Measurements from ENCODE around the gene OR2B6. TPM values are rescaled to one million over a fixed set of nuclear protein-coding genes. Genes with fewer than 3 reads are reported as not detected.
"Not testable (repeated sequence)": the region's sequence is repeated elsewhere in the genome, so short reads cannot be mapped to it uniquely, and the experiment has no call there.

Gene OR2B6
- total RNA-seq = not detected

DNA sequence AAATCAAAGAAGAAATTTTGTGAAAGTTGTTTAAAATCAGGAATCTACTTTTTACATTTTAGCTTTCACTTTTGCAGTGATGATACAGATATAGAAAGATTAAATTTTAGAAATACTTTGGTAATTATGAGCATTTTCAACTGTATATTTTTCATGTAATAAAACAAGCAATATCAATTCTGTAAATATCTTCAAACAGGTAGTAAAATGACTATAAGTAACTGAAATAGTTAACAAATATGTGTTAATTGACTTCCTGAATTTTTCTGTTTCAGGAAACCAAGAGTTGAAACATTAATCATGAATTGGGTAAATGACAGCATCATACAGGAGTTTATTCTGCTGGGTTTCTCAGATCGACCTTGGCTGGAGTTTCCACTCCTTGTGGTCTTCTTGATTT is at the start of gene OR2B6:
Gene OR2B6, plus strand, starts transcription at position 301 of the 400 bp plus-strand sequence. Its CDS starts 0 bp downstream, at position 301.
- TF ChIP-seq, protein P1, sequence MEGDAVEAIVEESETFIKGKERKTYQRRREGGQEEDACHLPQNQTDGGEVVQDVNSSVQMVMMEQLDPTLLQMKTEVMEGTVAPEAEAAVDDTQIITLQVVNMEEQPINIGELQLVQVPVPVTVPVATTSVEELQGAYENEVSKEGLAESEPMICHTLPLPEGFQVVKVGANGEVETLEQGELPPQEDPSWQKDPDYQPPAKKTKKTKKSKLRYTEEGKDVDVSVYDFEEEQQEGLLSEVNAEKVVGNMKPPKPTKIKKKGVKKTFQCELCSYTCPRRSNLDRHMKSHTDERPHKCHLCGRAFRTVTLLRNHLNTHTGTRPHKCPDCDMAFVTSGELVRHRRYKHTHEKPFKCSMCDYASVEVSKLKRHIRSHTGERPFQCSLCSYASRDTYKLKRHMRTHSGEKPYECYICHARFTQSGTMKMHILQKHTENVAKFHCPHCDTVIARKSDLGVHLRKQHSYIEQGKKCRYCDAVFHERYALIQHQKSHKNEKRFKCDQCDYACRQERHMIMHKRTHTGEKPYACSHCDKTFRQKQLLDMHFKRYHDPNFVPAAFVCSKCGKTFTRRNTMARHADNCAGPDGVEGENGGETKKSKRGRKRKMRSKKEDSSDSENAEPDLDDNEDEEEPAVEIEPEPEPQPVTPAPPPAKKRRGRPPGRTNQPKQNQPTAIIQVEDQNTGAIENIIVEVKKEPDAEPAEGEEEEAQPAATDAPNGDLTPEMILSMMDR (IDR thresholded peaks at IDR 0.05) = no peak
- TF ChIP-seq POLR2A (IDR thresholded peaks at IDR 0.05) = no peak
- H3K9me3 ChIP-seq = no peaks in the 10 kb centered on the region
- 25 to 27% methylated on average over 1 of the region's 1 CpG for WGBS, 2 donors
- peaks cover 0 to 14% (median 0%) of the 10 kb centered on the region in 4 donors for H3K27me3 ChIP-seq
- no peaks in the 10 kb centered on the region for H3K4me1 ChIP-seq
- intact Hi-C loops (cut with DNase I) = no loop called here
- no peaks in the 10 kb centered on the region for H3K36me3 ChIP-seq
- DNase-seq = no peak
- H3K4me3 ChIP-seq = no peak within 1 kb of the TSS
- H3K27ac ChIP-seq = no peak within 1 kb of the TSS

DNA sequence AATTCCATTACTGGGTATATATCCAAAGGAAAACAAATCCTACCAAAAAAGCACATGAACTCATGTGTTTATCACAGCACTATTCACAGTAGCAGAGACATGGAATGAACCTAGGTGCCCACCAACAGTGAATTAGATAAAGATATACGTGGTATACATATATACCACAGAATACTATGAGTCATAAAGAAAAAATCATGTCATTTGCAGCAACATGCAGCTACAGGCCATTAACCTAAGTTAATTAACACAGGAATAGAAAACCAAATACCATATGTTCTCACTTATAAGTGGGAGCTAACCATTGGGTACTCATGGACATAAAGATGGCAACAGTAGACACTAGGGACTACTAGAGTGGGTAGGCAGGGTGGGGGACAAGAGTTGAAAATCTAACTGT is 49.0 kb upstream of the OR2B6 start:
- intact Hi-C loops (cut with DNase I) = no loop called here
- 38 to 46% methylated on average over 1 of the region's 1 CpG for WGBS, 2 donors
- TF ChIP-seq, protein P1 (IDR thresholded peaks at IDR 0.05) = no peak
- no peak for TF ChIP-seq POLR2A (IDR thresholded peaks at IDR 0.05)
- Histone ChIP-seq H3K9me3 (no peaks in the 10 kb centered on the region), H3K4me1 (peaks cover 0 to 6% (median 0%) of the 10 kb centered on the region in 3 donors), H3K27me3 (peaks cover 0 to 3% (median 0%) of the 10 kb centered on the region in 4 donors), H3K27ac (no peak overlapping the region), H3K4me3 (no peak overlapping the region), H3K36me3 (no peaks in the 10 kb centered on the region)
- DNase-seq = no peak

DNA sequence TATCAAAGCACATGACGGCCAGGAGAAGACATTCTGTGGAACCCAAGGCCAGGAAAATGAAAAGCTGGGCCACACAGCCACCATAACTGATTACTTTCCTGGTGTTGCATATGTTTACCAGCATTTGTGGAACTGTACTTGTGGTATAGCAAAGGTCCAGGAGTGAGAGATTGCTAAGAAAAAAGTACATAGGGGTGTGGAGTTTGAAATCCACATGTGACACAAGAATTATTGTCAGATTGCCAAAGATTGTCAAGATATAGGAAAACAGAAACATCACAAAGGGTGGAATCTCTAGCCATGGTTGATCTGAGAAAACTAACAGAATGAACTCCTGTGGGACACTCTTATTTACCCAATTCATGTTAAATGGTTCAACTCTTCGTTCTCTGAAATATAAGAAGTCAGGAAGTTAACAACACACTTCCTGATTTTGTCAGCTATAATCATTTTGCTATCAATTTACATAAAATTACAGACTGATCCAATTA is 45.0 kb upstream of the OR2B6 start, which contains the start of gene OR2B2:
Gene OR2B2, minus strand, starts transcription at position 441 of the 491 bp plus-strand sequence. Its CDS starts 77 bp downstream, at position 364.
- H3K4me1 ChIP-seq = no peaks in the 10 kb centered on the region
- no peaks in the 10 kb centered on the region for H3K9me3 ChIP-seq
- H3K36me3 ChIP-seq = no peaks in the 10 kb centered on the region
- no peak within 1 kb of the TSS for H3K27ac ChIP-seq
- TF ChIP-seq, protein P1 (IDR thresholded peaks at IDR 0.05) = no peak
- no peak for TF ChIP-seq POLR2A (IDR thresholded peaks at IDR 0.05)
- no peak within 1 kb of the TSS for H3K4me3 ChIP-seq
- H3K27me3 ChIP-seq = peaks cover 0 to 4% (median 0%) of the 10 kb centered on the region in 4 donors
- no peak for DNase-seq
- intact Hi-C loops (cut with DNase I) = no loop called here
- WGBS, 2 donors = 72 to 74% methylated on average over 2 of the region's 2 CpGs

DNA sequence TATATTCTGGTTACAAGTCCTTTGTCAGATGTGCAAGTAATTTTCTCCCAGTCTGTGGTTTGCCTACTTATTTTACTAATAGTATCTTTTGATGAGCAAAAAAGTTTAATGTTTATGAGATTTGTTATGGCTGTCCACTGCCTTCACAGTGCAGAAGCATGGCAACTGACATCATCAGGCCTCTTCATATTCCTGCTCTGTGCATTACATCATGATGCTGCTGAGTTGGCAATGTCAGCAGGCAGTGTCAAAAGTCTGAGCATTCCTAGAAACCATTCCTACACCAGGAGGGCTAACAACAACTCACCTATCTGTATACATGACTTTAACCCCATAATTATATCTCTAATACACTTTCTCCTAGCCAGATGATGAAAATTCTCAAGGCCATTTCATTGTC is 34.1 kb upstream of the OR2B6 start:
- no peak overlapping the region for H3K27ac ChIP-seq
- H3K36me3 ChIP-seq = no peaks in the 10 kb centered on the region
- intact Hi-C loops (cut with DNase I) = no loop called here
- H3K9me3 ChIP-seq = no peaks in the 10 kb centered on the region
- TF ChIP-seq, protein P1 (IDR thresholded peaks at IDR 0.05) = no peak
- no peak for TF ChIP-seq POLR2A (IDR thresholded peaks at IDR 0.05)
- DNase-seq = no peak
- no peak overlapping the region for H3K4me3 ChIP-seq
- H3K4me1 ChIP-seq = no peaks in the 10 kb centered on the region
- H3K27me3 ChIP-seq = peaks cover 0 to 13% (median 0%) of the 10 kb centered on the region in 4 donors

DNA sequence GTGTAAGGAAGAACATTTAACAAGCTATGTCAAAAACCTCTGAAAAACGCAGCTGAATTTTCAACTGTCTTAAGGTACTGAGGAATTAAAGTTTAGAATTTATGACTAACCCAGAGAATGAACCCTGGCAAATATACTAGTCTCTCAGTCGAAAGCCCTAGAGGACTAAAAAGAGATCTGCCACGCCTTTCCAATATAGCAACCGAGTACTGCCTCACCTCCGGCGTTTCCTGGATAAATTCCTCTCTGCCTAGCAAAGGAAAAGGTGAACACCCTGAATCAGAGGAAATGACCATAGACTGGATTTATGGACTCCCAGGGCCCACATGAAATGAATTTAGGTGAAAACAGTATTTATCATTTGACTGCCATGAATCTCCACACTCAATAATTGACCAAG is 32.9 kb upstream of the OR2B6 start:
- Histone ChIP-seq H3K27ac (no peak overlapping the region), H3K4me3 (no peak overlapping the region), H3K27me3 (peaks cover 0 to 19% (median 0%) of the 10 kb centered on the region in 4 donors), H3K4me1 (no peaks in the 10 kb centered on the region), H3K9me3 (no peaks in the 10 kb centered on the region), H3K36me3 (no peaks in the 10 kb centered on the region)
- TF ChIP-seq POLR2A (IDR thresholded peaks at IDR 0.05) = no peak
- TF ChIP-seq, protein P1 (IDR thresholded peaks at IDR 0.05) = no peak
- DNase-seq = no peak
- intact Hi-C loops (cut with DNase I) = no loop called here
- WGBS, 2 donors = 66 to 75% methylated on average over 6 of the region's 6 CpGs

DNA sequence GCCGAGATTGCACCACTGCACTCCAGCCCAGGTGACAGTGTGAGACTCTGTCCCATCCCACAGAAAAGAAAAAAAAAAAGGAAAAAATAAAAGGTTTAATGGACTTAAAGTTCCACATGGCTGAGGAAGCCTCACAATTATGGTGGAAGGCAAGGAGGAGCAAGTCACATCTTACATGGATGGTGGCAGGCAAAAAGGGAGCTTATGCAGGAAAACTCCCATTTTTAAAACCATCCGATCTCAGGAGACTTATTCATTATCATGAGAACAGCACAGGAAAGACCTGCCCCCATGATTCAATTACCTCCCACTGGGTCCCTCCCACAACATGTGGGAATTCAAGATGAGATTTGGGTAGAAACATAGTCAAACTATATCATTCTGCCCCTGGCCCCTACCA is 29.0 kb upstream of the OR2B6 start:
- H3K36me3 ChIP-seq; H3K4me1 ChIP-seq; H3K4me3 ChIP-seq; DNase-seq; H3K9me3 ChIP-seq; H3K27ac ChIP-seq; intact Hi-C loops (cut with DNase I): not testable (repeated sequence)
- H3K27me3 ChIP-seq = peaks cover 0 to 24% (median 0%) of the 10 kb centered on the region in 4 donors
- WGBS, 2 donors = 93 to 95% methylated on average over 2 of the region's 2 CpGs

DNA sequence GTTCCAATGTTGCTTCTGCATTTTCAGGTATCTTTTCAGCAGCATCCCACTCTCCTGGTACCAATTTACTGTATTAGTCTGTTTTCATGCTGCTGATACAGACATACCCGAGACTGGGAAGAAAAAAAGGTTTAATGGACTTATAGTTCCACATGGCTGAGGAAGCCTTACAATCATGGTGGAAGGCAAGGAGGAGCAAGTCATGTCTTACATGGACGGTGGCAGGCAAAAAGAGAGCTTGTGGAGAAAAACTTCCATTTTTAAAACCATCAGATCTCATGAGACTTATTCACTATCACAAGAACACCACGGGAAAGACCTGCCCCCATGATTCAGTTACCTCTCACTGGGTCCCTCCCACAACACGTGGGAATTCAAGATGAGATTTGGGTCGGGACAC is 27.1 kb upstream of the OR2B6 start:
- H3K4me1 ChIP-seq; DNase-seq; H3K27ac ChIP-seq; H3K36me3 ChIP-seq; intact Hi-C loops (cut with DNase I); H3K4me3 ChIP-seq; H3K9me3 ChIP-seq: not testable (repeated sequence)
- whole genome bisulfite sequencing, 2 donors = 63 to 67% methylated on average over 5 of the region's 5 CpGs
- H3K27me3 ChIP-seq = peaks cover 0 to 24% (median 0%) of the 10 kb centered on the region in 4 donors

Measured in esophagus squamous epithelium (tissue), 5 donors.